GM18508 (cell line): Measurements from ENCODE around the gene UBA3.

Experiments
- ATAC-seq: cut with Tn5 transposase; IDR thresholded peaks from one replicate; pipeline ENCODE4 v1.9.1; 2021; ENCODE audit warnings: moderate number of reproducible peaks; ENCODE audit not compliant: insufficient read depth, unreplicated experiment

UBA3 gene

DNA sequence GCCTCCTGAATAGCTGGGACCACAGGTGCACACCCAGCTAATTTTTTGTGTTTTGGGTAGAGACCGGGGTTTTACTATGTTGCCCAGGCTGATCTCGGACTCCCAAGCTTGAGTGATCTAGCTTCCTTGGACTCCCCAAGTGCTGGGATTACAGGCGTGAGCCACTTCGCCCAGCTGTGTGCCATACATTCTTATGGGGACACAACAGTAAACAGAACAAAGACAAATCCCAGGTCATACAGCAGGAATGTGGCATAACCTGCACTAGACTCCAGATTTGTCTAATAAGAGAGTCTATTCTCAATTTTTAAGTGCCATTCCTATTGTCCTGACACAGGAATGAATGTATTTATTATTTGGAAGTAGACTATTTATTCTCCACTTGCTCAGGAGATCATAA lies 22.2 kb upstream of the UBA3 start:
- no peak for ATAC-seq

DNA sequence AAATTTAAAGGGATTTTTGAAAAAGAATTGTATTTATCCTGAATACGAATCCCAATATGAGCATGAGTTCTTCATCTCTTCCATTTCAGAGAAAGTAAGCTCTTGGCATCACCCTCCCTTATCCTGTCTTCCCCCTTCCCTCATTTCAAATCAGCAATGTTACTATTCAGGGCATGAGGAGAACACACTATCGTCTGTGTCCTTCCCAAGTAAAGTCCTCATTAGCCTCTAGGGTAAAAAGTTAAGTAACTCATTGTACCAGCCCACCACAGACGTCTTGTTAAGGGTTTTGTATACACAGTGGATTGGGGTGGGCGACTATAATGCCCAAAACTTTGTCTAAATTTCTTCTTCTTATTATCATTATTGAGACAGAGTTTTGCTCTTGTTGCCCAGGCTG lies 19.4 kb upstream of the UBA3 start:
- ATAC-seq, result no peak

DNA sequence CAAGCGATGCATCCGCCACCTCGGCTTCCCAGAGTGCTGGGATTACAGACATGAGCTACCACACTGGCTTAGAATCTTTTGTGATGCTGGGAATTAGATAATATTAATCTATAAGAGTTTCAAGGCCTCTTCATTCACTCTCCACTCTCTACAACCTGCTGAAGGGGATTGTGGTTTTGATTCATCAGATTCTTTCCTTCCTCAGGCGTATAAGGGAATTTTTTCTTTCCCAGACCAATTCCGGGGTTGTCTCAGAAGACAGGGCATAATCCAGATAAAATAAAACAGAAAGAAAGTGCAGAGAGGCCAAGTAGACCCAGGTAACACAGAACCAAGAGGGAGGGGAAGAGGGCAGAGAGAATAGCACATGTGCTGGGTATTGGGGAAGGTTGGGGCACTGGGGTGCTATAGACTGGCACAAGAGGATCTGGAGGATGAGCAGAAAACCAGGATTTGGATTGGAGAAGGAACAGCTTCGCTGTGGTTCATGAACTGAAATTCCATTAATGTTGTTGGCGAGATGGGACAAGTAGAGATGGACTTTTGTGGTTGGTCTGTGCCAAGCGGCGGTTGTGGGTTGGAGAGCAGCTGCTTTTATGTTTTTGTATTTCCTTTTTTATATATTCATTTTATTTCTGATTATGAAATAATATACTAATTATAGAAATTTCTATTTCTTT lies 17.4 kb upstream of the UBA3 start:
- no peak for ATAC-seq

DNA sequence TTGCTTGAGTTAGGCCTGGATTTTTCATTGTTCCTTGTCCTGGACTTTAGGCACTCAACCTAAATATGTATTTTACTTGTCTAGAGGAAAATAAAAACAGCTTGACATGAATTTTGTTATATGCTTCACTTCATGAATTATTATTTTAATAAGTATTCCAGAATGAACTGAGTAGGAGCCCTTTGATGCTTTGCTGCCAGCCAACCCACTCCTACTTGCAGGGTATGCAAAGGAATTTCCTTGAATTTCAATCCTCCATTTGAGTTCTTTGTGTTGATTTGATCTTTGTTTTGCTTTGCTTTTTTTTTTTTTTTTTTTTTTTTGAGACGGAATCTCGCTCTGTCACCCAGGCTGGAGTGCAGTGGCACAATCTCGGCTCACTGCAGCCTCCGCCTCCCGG lies 16.1 kb upstream of the UBA3 start:
- no peak for ATAC-seq

DNA sequence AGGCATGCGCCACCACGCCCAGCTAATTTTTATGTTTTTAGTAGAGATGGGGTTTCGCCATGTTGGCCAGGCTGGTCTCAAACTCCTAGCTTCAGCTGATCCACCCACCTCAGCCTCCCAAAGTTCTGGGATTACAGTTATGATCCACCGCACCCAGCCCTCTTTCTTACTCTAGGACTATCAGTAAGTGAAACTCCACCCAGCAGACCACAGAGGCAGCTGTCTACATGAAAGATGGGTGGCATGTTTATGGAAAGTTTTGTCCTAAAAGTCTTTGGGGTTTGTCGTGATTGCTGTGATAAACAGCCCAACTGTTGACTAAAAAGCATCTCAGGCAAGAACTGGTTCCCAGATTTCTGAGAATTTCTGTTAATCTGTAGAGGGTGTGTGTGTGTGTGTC lies 15.5 kb upstream of the UBA3 start:
- ATAC-seq, result no peak

DNA sequence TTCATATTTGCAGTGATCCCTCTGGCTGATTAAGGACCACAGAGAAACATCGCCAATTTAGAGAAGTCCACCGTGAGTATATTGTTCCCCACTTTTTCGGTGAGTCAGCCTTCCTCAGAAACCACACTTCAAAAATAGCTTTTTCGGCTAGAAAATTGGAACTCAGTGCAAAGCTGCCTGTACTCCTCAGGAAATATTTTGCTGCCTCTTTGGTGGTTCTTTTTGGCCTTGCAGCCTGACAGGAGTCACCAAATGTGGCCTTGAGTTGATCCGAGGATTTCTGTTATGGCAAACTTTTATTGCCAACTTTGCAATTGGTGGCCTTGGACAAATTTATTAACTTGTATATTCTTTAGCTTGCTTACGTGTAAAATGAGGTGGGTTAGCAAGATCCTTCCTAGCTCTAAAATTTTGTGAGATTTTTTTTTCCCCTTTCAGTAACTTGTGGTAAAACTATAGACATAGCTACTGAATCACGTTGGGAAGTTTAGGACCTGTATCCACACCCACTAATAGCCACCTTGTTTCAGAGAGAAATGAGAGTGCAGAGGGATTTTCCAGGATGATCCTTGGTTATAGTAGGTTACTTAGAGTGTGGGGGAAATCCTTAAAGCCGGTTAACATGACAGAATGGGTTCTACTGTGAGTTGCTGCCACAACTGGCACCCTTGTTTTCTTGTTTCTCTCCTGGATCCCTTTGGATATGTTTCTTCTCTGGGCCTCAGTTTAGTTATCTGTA lies 14.5 kb upstream of the UBA3 start:
- no peak for ATAC-seq

DNA sequence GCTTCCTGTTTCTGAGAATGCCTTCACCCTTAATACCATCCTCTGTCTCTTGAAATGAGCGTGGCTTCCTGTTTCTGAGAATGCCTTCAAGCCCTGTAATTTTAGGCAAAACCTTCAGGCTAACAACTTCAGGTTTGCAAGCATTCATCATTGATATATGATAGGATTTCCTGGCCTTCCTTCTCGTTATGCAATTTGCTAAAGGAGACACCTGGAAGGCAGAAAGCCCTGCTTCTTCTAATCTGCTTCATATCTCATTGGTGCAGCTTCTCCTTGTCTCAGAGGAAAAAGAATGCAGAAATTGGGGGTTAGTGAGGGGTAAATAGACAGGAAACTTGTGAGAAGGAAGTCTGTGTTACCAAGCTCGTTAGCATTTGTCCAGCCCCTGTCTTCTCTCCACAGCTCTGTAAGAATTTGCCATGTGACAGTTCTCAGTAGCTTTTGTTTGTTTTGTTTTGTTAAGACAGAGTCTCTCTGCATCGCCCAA lies 11.9 kb upstream of the UBA3 start:
- ATAC-seq, result peak; percentile 60

DNA sequence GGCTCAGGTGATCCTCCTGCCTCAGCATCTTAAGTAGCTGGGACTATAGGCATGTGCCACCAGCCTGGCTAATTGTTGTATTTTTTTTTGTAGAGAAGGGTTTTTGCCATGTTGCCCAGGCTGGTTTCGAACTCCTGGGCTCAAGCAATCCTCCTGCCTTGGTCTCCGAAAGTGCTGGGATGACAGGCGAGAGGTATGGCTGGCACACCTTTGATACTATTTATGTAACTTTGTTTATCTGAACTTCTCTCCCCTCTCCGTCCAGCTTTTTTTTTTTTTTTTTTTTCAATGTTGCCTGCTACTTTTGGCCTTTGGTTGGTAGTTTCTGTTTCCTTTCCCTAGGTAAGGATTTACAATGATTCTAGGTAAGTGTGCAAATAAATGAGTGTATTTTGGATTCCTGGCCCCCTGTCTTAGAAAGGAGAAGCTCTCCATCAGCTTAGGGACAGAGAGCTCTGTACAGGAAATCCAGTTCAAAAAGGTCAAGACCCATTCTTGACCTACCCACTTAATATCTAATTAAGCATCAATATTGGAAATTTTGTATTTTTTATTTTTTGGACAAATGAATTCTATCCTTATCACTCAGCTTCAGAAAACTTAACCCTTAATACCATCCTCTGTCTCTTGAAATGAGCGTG lies 11.3 kb upstream of the UBA3 start:
- ATAC-seq, result no peak

DNA sequence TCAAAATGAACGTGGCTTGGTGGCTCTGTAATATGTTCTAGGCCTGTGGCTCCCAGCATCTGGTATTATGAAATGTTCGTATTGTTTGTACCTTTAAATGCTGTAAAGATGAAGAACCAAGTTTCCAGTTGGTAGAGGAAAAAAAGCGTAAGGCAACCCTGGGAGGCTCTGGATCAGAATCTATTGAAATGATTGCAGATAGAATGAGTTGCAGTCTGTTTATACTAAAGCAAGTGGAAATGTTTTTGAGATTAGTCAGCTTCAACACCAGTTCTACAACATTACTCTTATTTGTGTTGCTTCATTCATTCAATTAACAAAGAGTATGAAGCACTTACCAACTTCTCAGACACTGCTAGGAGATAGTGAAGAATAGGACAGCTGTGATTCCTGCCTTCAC lies 9.9 kb upstream of the UBA3 start:
- no peak for ATAC-seq

DNA sequence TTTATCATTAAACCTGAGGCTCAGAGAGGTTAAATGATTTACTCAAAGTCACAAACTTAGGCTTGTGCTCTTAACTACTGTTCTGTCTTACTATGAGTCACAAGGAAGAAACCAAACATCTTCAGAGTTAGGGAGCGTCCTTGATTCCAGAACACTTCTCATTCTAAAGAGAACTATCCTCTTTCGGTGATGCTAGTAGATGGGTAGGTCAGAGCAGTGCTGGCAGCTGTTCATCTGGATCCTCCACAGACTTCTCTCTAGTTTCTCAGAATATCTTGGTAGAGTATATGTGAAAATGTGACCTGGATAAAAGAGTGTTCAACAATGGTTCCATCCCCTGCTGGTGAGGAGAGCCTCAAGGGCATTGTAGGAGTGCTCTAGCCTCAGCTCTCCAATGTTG lies 7.9 kb upstream of the UBA3 start:
- ATAC-seq, result peak; percentile 21

DNA sequence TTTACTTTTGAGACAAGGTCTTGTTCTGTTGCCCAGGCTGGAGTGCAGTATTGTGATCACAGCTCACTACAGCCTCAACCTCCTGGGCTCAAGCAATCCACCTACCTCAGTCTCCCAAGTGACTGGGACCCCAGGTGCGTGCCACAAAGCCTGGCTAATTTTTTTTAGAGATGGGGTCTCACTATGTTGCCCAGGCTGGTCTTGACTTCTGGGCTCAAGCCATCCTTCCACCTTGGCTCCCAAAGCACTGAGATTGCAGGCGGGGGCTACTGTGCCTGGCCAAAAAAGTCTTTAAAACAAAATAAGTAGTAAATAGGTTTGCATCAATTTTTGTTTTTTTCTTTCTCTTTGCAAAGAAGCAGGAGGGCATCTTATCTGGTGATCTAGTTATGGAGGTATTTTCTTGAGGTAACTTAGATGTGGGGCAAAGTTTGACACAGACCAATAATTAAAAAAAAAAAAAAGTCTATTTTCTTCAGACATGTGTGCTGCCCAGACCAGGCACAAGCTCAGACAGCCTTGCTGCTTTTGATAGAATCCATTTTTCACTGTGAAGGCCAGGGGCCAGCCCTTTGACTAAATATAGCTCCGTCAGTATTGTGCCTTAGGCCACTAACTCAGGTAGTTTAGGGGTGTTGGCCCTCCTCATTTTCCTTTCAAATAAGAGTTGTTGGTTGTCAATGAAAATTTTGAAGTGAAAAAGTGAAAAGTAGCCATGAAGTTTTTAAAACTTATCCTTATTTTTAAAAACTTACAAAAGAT lies 7.0 kb upstream of the UBA3 start:
- no peak for ATAC-seq

DNA sequence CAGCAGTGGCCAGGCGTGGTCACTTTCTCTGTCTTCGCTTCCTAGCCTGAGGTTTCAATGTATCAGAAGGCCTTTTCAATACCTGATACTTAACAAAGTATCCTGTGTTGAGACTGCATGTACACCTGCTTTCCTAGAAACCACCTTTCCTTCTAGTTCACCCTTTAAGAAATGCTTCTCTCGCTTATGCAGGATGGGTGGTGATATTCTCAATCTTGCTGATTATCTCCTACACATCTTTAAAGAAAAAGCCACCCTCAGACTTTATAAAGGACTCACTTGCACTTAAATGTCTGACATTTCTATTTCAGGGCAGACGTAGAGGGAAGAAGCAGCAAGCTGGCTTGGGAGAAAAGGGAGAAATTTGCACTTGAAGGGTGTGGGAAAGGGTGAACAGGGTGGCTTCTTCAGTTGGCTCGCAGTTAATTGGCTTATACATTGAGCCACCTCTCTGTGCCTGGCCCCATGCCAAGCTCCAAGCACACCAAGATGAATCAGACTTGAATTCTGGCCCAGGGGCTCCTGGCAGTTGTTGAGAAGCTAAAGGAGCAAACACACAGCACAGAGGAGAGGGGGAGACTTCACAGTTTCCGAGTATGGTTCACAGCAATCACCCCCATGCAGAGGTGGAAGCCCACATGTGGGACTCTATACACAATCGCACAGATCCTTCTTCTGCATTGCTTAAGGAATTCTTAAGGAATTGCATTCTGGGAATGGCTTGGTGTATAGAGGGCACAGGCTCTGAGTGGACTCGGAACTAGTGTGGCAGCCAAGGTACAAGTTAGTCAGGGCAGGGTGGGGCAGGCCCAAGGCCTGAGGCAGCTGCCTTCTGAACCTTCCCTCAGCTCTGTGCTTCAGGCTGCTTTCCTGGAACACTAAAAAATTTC lies 5.9 kb upstream of the UBA3 start:
- no peak for ATAC-seq

DNA sequence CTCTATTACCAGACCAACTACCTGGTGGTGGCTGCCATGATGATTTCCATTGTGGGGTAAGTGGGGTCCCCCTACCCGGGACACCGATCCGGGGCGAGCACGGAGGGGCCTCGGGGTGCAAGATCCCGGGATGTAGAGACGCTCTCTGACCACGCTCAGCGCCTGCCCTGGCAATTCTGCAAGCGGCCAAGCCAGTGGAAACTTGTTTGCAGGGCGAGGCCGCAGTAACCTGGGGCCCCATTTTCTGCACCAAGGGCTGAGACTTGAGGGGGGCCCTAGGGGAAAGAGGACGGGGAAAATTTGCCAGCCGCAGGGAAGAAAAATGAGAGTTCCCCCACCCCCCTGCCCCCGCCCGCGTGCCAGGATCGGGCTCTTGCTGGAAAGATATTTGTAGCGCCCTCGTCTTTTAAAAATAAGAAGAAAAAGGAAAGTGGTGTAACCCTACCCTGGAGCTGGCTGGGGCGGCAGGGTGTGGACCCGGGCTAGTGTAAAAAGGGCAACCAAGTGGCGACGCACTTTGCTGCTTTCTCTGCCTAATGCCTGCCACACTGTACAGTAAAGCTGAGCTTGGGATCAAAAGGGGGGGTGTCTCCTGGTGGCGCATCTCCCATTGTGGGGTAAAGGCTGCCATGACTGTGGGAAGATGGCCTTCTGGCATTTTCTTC lies 5.1 kb upstream of the UBA3 start:
- ATAC-seq, result no peak

DNA sequence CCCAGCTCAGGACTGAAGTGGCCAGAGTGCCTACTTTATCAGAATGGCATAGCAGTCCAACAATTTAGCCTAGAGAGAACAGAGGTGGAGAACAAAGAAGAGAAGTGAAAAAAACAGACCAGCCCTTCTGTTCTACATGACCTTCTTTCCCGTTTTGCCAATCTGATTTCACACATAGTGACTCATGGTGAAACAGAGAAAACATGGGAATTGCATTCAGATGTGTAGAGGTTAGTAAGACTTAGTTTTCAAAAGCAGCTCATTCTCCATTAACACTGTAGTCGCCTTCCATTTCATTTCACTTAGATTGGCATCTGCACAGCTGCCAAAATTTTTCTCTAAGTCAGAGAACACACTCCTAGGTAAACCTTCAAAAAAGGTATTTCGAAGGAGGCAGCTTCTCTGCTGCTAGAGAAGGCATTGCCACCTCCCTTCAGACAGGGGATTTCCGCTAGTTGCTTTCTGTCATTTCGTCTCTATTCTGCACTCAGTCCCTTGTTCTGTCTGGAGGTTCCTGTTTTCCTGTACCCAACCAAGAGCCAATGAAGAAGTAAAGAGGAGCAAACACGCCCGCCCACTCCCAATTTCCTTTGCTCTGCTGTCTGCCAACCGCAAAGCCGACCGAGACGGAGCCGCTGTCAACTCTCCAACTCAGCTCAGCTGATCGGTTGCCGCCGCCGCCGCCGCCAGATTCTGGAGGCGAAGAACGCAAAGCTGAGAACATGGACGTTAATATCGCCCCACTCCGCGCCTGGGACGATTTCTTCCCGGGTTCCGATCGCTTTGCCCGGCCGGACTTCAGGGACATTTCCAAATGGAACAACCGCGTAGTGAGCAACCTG lies 4.4 kb upstream of the UBA3 start, which contains the start of gene ARL6IP5:
Gene ARL6IP5 (plus strand): TSS at position 612 of the 842 bp plus-strand sequence. CDS start 111 bp downstream, at position 723.
- ATAC-seq, result peak; percentile 39

DNA sequence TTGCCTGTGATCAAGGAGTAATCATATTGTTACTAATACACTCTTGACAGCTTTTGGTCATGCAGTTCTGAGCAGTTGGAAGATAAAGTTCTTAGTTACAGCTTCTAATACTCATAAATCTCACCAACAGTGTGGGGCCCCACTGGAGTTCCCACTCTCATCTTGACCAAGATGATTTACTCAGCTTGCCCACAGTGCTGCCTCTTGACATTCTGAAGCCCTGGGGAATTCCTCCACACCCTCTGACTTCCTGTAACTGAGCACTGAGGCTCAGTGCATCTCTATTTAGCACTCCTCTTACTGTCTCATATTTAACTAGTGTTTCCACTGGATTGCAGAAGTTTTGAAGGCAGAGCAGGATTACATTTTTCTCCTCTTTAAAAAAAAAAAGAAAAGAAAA lies 2.6 kb upstream of the UBA3 start:
- ATAC-seq, result peak; percentile 62

DNA sequence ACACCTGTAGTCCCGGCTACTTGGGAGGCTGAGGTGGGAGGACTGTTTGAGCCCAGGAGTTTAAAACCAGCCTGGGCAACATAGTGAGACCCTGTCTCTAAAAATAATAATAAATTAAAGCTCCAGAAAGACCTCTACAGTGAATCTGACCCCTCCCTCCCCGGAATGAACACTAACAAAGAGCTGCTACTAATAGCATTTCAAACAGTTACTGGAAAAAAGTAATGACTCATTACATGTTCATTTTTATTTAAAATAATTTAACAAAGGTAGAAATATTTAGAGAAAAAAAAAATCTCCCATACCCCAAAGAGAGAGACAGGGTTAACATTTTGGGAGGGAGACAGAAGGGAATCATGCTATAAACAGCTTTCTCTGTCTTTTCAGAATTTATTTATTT lies 2.2 kb upstream of the UBA3 start:
- ATAC-seq, result no peak

DNA sequence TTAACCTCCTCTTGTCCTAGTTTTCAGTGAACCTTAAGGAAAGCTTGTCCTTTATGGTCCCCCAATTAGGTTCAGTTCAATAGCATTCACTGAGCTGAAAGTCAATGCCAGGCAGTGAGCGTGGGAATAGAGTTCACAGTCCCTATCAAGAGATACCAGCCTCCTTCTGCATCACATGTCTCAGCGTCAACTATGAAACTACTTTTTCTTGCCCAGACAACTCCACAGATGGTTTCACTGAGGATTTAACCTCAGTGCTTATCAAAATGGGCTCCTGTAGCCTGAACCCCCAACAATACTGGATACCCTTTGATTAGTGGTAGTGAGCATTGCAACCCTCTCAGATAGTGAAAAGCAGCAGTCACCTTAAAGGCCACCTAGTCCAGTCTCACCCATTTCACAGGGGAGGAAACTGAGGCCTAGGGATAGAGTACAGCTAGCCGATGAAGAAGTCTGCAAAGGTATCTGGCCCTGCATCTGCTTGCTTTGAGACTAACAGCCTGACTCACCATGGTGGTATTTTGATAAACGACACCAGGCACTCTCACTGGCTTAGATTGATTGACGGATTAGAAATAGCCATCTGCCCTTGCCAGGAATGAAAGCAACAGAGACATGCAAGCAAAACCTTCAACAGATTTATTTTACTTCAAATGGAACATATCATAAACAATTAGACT lies 1.6 kb upstream of the UBA3 start:
- ATAC-seq, result no peak
